Frontal cortex (tissue), 4 donors: ENCODE results near the gene ZFYVE27. TPM values are rescaled to one million over a fixed set of nuclear protein-coding genes. Genes with fewer than 3 reads are reported as not detected.

Experiments used
- DNase-seq, 2 donors: peaks; one replicate each; pipeline ENCODE4 v3.0.0; 2012; ENCODE audit warnings: low spot score in 2 of 2
- FAIRE-seq: peaks from 2 replicates; lab custom pipeline; 2012; peaks lifted over from hg19 to GRCh38; lab: Jason Lieb, UNC
- total RNA-seq: library from RNA; depleted of rRNA; stranded (reverse); fragments of >200 nt; gene quantifications from one replicate; pipeline ENCODE4 v1.2.3, GENCODE V29; 2014
- donor health status: control.
- donor health status: control.
- donor health status: control.

ZFYVE27 gene
- total RNA-seq, 1 donor from 2014 or later, result 45.2 TPM

GRCh38 chr10:97714401-97715258 is 22.3 kb upstream of the ZFYVE27 start:
- DNase-seq, result peak in 1 of 2 donors; percentile 61
- FAIRE-seq, result no peak

- no peak for DNase-seq
- no peak for FAIRE-seq
These were observed 21.6 kb upstream of the ZFYVE27 start for GRCh38 chr10:97715259-97715874.

- DNase-seq (no peak), FAIRE-seq (no peak)
These were observed 19.3 kb upstream of the ZFYVE27 start for GRCh38 chr10:97717627-97718026.

- peak; percentile 71 to 72 for DNase-seq
- no peak for FAIRE-seq
These were observed 18.8 kb upstream of the ZFYVE27 start for GRCh38 chr10:97718178-97718577.

- FAIRE-seq, result no peak
These were observed 18.2 kb upstream of the ZFYVE27 start for GRCh38 chr10:97718659-97719142.

GRCh38 chr10:97719602-97720001 is 17.3 kb upstream of the ZFYVE27 start:
- no peak for FAIRE-seq

More at GRCh38 chr10:97718659-97719142, 18.2 kb upstream of the ZFYVE27 start:
- no peak for DNase-seq

GRCh38 chr10:97721871-97722780 is 14.8 kb upstream of the ZFYVE27 start:
- DNase-seq (no peak), FAIRE-seq (no peak)

More at GRCh38 chr10:97719602-97720001, 17.3 kb upstream of the ZFYVE27 start:
- no peak for DNase-seq

GRCh38 chr10:97723001-97723400 is 13.9 kb upstream of the ZFYVE27 start:
- DNase-seq, result no peak
- FAIRE-seq, result no peak

GRCh38 chr10:97724341-97724941 is 12.5 kb upstream of the ZFYVE27 start:
- DNase-seq (no peak), FAIRE-seq (no peak)

- DNase-seq (no peak), FAIRE-seq (no peak)
These were observed 10.2 kb upstream of the ZFYVE27 start for GRCh38 chr10:97726636-97727178.

- DNase-seq, result no peak
- no peak for FAIRE-seq
These were observed 7.9 kb upstream of the ZFYVE27 start for GRCh38 chr10:97729014-97729413.

GRCh38 chr10:97731346-97732051 is 5.4 kb upstream of the ZFYVE27 start:
- FAIRE-seq (no peak), DNase-seq (peak in 1 of 2 donors; percentile 68)

GRCh38 chr10:97732052-97732359 is 4.9 kb upstream of the ZFYVE27 start:
- FAIRE-seq, result no peak
- no peak for DNase-seq

GRCh38 chr10:97733256-97733655 is 3.7 kb upstream of the ZFYVE27 start:
- no peak for FAIRE-seq
- no peak for DNase-seq

- DNase-seq (no peak), FAIRE-seq (no peak)
These were observed 2.9 kb upstream of the ZFYVE27 start for GRCh38 chr10:97734021-97734420.

GRCh38 chr10:97736403-97736901 is 476 bp upstream of the ZFYVE27 start:
- no peak for DNase-seq
- no peak for FAIRE-seq

- DNase-seq, result no peak
- no peak for FAIRE-seq
These were observed 890 bp downstream of the ZFYVE27 start for GRCh38 chr10:97737770-97738265.

- FAIRE-seq (no peak), DNase-seq (no peak)
These were observed 1.7 kb downstream of the ZFYVE27 start for GRCh38 chr10:97738616-97739015.

- DNase-seq (no peak), FAIRE-seq (no peak)
These were observed 3.7 kb downstream of the ZFYVE27 start for GRCh38 chr10:97740613-97741012.
